Peyer's patch (tissue), 4 donors: ENCODE measurements around the gene PTX3.

Experiments
- POLR2A ChIP-seq, 2 donors: fragments of 450-650 bp; IDR thresholded peaks; one replicate each; pipeline ENCODE4 v1.5.1; 2017; ENCODE audit warnings: antibody characterized with exemption in 2 of 2, mild to moderate bottlenecking in 2 of 2, moderate library complexity in 2 of 2
- TF ChIP-seq, protein P1 (sequence below), 6 experiments: fragments of 450-650 bp in 4 of 6; fragments of 200-600 bp in 2 of 6; sonication (generic) in 1 of 6; IDR thresholded peaks; one replicate each; pipeline ENCODE4 v1.5.1; 2017 to 2019; ENCODE audit warnings: antibody characterized with exemption in 6 of 6, mild to moderate bottlenecking in 3 of 6, moderate library complexity in 1 of 6

DNA sequence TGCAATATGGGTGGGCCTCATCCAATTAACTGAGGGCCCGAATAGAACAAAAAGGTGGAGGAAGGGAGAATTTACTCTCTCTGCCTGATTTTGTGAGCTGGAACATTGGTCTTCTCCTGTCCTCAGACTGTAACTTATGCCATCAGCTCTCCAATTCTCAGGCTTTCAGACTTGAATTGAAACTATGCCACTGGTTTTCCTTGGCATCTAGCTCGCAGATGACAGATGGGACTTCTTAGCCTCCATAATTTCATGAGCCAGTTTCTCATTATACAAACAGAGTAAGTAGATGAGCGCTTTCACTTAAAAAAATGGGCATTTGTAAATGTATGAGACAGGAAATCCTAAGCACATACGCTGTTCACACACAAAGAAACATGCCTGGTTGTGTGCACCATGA is 8.7 kb upstream of the PTX3 start:
- TF ChIP-seq, protein P1, sequence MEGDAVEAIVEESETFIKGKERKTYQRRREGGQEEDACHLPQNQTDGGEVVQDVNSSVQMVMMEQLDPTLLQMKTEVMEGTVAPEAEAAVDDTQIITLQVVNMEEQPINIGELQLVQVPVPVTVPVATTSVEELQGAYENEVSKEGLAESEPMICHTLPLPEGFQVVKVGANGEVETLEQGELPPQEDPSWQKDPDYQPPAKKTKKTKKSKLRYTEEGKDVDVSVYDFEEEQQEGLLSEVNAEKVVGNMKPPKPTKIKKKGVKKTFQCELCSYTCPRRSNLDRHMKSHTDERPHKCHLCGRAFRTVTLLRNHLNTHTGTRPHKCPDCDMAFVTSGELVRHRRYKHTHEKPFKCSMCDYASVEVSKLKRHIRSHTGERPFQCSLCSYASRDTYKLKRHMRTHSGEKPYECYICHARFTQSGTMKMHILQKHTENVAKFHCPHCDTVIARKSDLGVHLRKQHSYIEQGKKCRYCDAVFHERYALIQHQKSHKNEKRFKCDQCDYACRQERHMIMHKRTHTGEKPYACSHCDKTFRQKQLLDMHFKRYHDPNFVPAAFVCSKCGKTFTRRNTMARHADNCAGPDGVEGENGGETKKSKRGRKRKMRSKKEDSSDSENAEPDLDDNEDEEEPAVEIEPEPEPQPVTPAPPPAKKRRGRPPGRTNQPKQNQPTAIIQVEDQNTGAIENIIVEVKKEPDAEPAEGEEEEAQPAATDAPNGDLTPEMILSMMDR (IDR thresholded peaks at IDR 0.05): no peak
- TF ChIP-seq POLR2A (IDR thresholded peaks at IDR 0.05): no peak
